Measurements from ENCODE around the gene DOP1B. TPM values are rescaled to one million over a fixed set of nuclear protein-coding genes. Genes with fewer than 3 reads are reported as not detected.

Gene DOP1B
- total and polyA plus RNA-seq, 2 of the 4 experiments (the other 2 are of a cell fraction) = 8.8 to 13.0 TPM

GRCh38 chr21:36113647-36114428, 42.8 kb upstream of the DOP1B start:
- Histone ChIP-seq H3K27ac (ENCODE audit: insufficient read depth, low read length) (no peak overlapping the region), H3K9ac (ENCODE audit: low read depth, low read length) (no peak overlapping the region), H2AK5ac (ENCODE audit: low read depth, low read length) (no peak overlapping the region; the same call in 1 of the 2 replicates), H3K4me1 (ENCODE audit: control insufficient read depth, insufficient read depth, low read length) (0 out of 2 replicates have a peak, but pooled peaks cover 2% of the 10 kb centered on the region), H2AFZ (replicated peaks; ENCODE audit: low read length, poor library complexity) (no peak overlapping the region), H4K20me1 (ENCODE audit: insufficient read depth, low read length) (no peaks in the 10 kb centered on the region), H3K79me1 (ENCODE audit: low read depth in 1 of 2, low read length in 2 of 2) (no peaks in the 10 kb centered on the region), H3K4me3 (ENCODE audit: insufficient read depth, low read depth, low read length) (no peak overlapping the region), H4K5ac (ENCODE audit: low read depth, low read length) (no peak overlapping the region; the same call in 1 of the 2 replicates), H3K18ac (ENCODE audit: low read depth, low read length) (no peak overlapping the region; the same call in 1 of the 2 replicates), H3K4me2 (ENCODE audit: low read depth, low read length) (no peak overlapping the region), H4K91ac (ENCODE audit: insufficient read depth, low read depth, low read length) (no peak overlapping the region), H3K56ac (ENCODE audit: extremely low read depth, insufficient read depth, low read length) (no peak overlapping the region), H3K9me1 (ENCODE audit: insufficient read depth, low read length) (no peaks in the 10 kb centered on the region), H2BK20ac (ENCODE audit: low read depth, low read length) (no peak overlapping the region), H4K8ac (ENCODE audit: low read depth in 2 of 2, low read length in 2 of 2) (no peak overlapping the region), H3K36me3 (ENCODE audit: control insufficient read depth, insufficient read depth, low read length) (no peaks in the 10 kb centered on the region), H2BK5ac (ENCODE audit: low read depth, low read length, poor library complexity, severe bottlenecking) (no peak overlapping the region), H3K23ac (ENCODE audit: low read depth, low read length) (no peak overlapping the region), H2BK120ac (ENCODE audit: low read depth, low read length) (no peak overlapping the region), H3K4ac (ENCODE audit: low read depth, low read length) (no peak overlapping the region), H3K14ac (replicated peaks; ENCODE audit: low read depth, low read length) (no peak overlapping the region), H3K27me3 (ENCODE audit: control insufficient read depth, insufficient read depth, low read length) (peaks cover 3% of the 10 kb centered on the region), H2BK15ac (ENCODE audit: low read depth, low read length) (no peak overlapping the region), H2AK9ac (replicated peaks; ENCODE audit: low read depth, low read length, poor library complexity) (peak overlapping the region; percentile 55), H3K9me3 (ENCODE audit: control insufficient read depth, insufficient read depth, low read length) (peaks cover 2% of the 10 kb centered on the region; the same call in 1 of the 2 replicates)
- POLR2A ChIA-PET (ENCODE audit: unreplicated experiment) = no interaction called here
- dilution Hi-C loops (cut with HindIII; ENCODE audit: low sequenced_read_pairs, unreplicated experiment) (no loop called here), in situ Hi-C loops (cut with MboI; ENCODE audit: low sequenced_read_pairs) (no loop called here), intact Hi-C loops (cut with micrococcal nuclease) (loop anchor here (5.0 to 10.0 kb wide), 2 partner anchors 169 to 272 kb away; no protein-coding TSS in a partner anchor)
- TF ChIP-seq CHD1 (IDR thresholded peaks at IDR 0.05; ENCODE audit: low read depth, low read length) (no peak), MAZ (IDR thresholded peaks at IDR 0.05; ENCODE audit: borderline replicate concordance, low read depth, low read length) (no peak), MXI1 (IDR thresholded peaks at IDR 0.05; ENCODE audit: borderline replicate concordance, low read depth, low read length) (no peak), POLR2A (IDR thresholded peaks at IDR 0.05; ENCODE audit: low read depth, low read length) (no peak), ELK1 (IDR thresholded peaks at IDR 0.05; ENCODE audit: borderline replicate concordance, low read depth, low read length) (no peak)
- no peak for ATAC-seq (ENCODE audit: low read depth)
- no peak for DNase-seq
- CTCF ChIA-PET = interaction anchor here (0.6 to 1.7 kb wide), 9 partner anchors 12 to 405 kb away, joined by 3 to 6 read pairs (median 3); no protein-coding TSS in a partner anchor
- 71 to 100% methylated on average over 1 to 2 of the region's 17 CpGs for WGBS, 2 experiments (ENCODE audit: extremely low coverage in 2 of 2, insufficient read length in 1 of 2)
- no TSS peak for BruUV-seq (replicated peaks)

Data from IMR-90 (cell line).